GM12865 (cell line): Measurements from ENCODE around the gene PDE4C.

Source experiments
- DNase-seq: peaks from one replicate; pipeline ENCODE4 v3.0.0; 2010; ENCODE audit warnings: low read depth
- H3K4me3 ChIP-seq: 2 replicates; pipeline ENCODE4 v1.5.1; 2011; ENCODE audit warnings: mild to moderate bottlenecking, low read depth, low read length, control low read depth
- CTCF ChIP-seq: IDR thresholded peaks from 2 replicates; pipeline ENCODE4 v1.5.1; 2011; ENCODE audit warnings: low read length, control low read depth, low read depth, inconsistent platforms; ENCODE audit not compliant: insufficient read depth; ENCODE audit errors: missing control alignments

Gene PDE4C

GRCh38 chr19:18220632-18221275, 5.5 kb downstream of the PDE4C start:
- no peak for DNase-seq
- no peak for TF ChIP-seq CTCF

GRCh38 chr19:18219911-18220631, 6.2 kb downstream of the PDE4C start:
- TF ChIP-seq CTCF: no peak
- DNase-seq: no peak
- no peak overlapping the region for H3K4me3 ChIP-seq

More at GRCh38 chr19:18220632-18221275, 5.5 kb downstream of the PDE4C start:
- no peak overlapping the region for H3K4me3 ChIP-seq

GRCh38 chr19:18218600-18218999, 7.6 kb downstream of the PDE4C start:
- no peak overlapping the region for H3K4me3 ChIP-seq
- no peak for TF ChIP-seq CTCF

DNA sequence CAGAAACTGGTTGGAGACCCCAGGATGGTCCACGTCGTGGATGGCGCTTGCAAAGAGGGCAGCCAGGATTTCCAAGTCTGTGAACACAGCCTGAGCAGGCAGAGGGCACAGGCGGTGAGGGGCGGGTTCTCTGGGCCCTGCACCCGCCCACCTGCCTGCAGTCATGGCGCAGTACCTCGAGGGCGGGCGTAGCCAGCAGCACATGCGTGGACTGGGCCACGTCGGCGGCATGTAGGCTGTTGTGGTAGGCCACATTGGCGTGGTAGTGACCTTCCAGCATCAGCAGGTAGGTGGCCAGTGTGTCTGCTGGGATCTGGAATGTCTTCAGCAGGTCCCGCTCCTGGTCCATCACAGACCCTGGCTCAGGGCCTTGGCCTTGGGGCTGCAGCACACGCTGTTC, 8.1 kb downstream of the PDE4C start:
- no peak overlapping the region for H3K4me3 ChIP-seq
- no peak for DNase-seq
- no peak for TF ChIP-seq CTCF

More at GRCh38 chr19:18218600-18218999, 7.6 kb downstream of the PDE4C start:
- no peak for DNase-seq

DNA sequence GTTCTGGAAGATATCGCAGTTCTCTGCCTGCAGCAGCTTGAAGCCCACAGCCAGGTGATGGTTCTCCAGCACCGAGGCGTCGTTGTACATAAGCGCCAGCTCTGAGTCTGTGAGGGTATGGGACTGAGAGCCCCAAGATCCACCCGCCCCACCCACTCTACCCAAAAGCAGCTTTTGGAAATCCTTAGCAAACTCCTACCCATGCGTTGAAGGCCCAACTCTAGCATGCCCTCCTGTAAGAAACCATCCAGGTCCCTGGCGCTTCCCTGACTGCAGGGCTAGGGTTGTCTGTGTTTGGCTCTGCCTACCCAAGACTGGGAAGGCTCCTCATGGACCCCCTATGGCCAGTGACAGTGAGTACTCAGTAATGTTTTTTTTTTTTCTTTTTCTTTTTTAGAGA, 9.4 kb downstream of the PDE4C start:
- no peak for DNase-seq
- H3K4me3 ChIP-seq: no peak overlapping the region
- TF ChIP-seq CTCF: no peak

DNA sequence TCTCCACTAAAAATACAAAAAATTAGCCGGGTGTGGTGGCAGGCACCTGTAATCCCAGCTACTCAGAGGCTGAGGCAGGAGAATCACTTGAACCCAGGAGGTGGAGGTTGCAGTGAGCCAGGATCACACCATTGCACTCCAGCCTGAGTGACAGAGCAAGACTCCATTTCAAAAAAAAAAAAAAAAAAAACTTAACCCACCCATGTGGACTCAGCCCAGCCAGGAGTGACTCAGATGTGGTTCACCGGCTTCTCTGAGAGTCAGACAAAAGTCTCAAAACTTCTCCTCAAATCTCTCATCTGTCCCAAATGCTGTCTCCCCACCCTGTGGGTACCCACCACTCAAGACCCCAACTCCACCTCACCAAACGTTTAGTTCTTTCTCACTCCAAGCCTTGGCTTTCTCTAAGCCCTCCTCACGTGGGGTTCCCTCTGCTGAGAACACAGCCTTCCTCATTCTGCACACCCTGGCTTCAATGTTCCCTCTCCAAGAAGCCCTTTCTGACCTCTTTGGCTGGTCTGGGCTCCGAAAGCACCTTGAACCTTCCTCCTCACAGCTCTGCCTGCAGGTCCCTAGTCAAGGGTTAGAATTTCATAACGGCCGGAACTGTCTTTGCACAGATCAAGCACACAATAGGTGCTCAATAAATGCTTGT, 11.3 kb downstream of the PDE4C start:
- H3K4me3 ChIP-seq: no peak overlapping the region
- DNase-seq: no peak
- TF ChIP-seq CTCF: no peak
